Upper lobe of left lung (tissue), 6 donors: ENCODE data around the gene TARM1. TPM values are rescaled to one million over a fixed set of nuclear protein-coding genes. Genes with fewer than 3 reads are reported as not detected.

Experiments used
- ATAC-seq, 2 donors: fragments of 200-7000 bp; cut with Tn5 transposase; one replicate each; pipeline ENCODE4 v1.9.1; 2022; ENCODE audit warnings: mild to moderate bottlenecking in 2 of 2, moderate library complexity in 2 of 2; ENCODE audit not compliant: low FRiP score in 2 of 2
- DNase-seq, 2 donors: peaks; one replicate each; pipeline ENCODE4 v3.0.0-alpha.2; 2019 to 2020
- H3K27ac ChIP-seq, 4 donors: fragments of 200-600 bp; sonication (generic); one replicate each; pipeline ENCODE4 v1.5.1; 2016 to 2019
- H3K27me3 ChIP-seq, 4 donors: fragments of 200-600 bp; sonication (generic); one replicate each; pipeline ENCODE4 v1.5.1; 2017 to 2019
- H3K36me3 ChIP-seq, 4 donors: fragments of 200-600 bp; sonication (generic); one replicate each; pipeline ENCODE4 v1.5.1; 2016 to 2019
- H3K4me1 ChIP-seq, 4 donors: fragments of 200-600 bp; sonication (generic); one replicate each; pipeline ENCODE4 v1.5.1; 2018 to 2019
- H3K4me3 ChIP-seq, 4 donors: fragments of 200-600 bp; sonication (generic); one replicate each; pipeline ENCODE4 v1.5.1; 2017 to 2019; ENCODE audit warnings: mild to moderate bottlenecking in 2 of 4, moderate library complexity in 1 of 4
- H3K9me3 ChIP-seq, 4 donors: fragments of 200-600 bp; sonication (generic); one replicate each; pipeline ENCODE4 v1.5.1; 2018 to 2019
- EP300 ChIP-seq, 4 donors: sonication (generic); formaldehyde crosslinking; IDR thresholded peaks; one replicate each; pipeline ENCODE4 v1.5.1; 2017; ENCODE audit warnings: antibody characterized with exemption in 4 of 4, control low read depth in 2 of 4
- POLR2A ChIP-seq, 4 donors: fragments of 450-650 bp; IDR thresholded peaks; one replicate each; pipeline ENCODE4 v1.5.1; 2016 to 2017; ENCODE audit warnings: antibody characterized with exemption in 4 of 4, mild to moderate bottlenecking in 2 of 4
- POLR2AphosphoS5 ChIP-seq, 2 donors: sonication (generic); formaldehyde crosslinking; IDR thresholded peaks; one replicate each; pipeline ENCODE4 v1.5.1; 2017; ENCODE audit warnings: antibody characterized with exemption in 2 of 2
- WGBS, 2 donors: methylation state at CpG; one replicate each; pipeline ENCODE4 v1.1.5; 2017 to 2018; 5-methylcytosine and 5-hydroxymethylcytosine counted together
- small RNA-seq, 4 donors: library from RNA; depleted of rRNA; stranded (forward); fragments of <200 nt; gene quantifications; one replicate each; pipeline ENCODE3, GENCODE V24; 2016
- total RNA-seq, 6 donors: library from RNA; depleted of rRNA in 4 of 6; stranded (reverse); fragments of >200 nt in 4 of 6; gene quantifications; one replicate each; pipeline versions ENCODE4 v1.1.0 to v1.2.1, GENCODE V29; 2016 to 2021
- TF ChIP-seq, protein P1 (sequence below), 6 experiments: fragments of 450-650 bp in 4 of 6; fragments of 200-600 bp in 2 of 6; sonication (generic) in 2 of 6; IDR thresholded peaks; one replicate each; pipeline ENCODE4 v1.5.1; 2016 to 2019; ENCODE audit warnings: antibody characterized with exemption in 6 of 6
- donor health status: DM: no; HTN: no; CAD: no; lungs with moderate emphysema.
- donor health status: DM: no; HTN: yes; CAD: no; lungs with severe emphysema.

Gene TARM1
- total RNA-seq, 6 donors from 2014 or later: not detected

DNA sequence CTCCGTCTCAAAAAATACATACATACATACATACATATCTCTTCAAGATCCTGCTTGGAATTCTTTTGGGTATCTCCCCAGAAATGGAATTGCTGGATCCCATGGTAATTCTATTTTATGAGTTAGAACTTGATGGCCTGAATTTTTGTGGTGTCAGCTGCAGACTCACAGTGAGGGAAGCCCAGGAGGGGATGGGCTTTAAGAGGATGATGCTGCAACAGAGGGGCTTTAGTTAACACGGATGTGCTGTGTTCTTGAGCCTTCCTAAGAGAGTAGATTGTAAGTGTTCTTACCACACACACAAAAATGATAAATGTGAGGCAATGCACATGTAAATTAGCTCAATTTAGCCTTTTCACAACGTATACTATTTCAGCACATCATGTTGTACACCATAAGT lies 58.0 kb downstream of the TARM1 start:
- Histone ChIP-seq H3K4me1 (peaks cover 0 to 29% (median 14%) of the 10 kb centered on the region in 4 donors), H3K27ac (no peak overlapping the region), H3K27me3 (no peaks in the 10 kb centered on the region), H3K36me3 (no peaks in the 10 kb centered on the region), H3K9me3 (no peaks in the 10 kb centered on the region), H3K4me3 (no peak overlapping the region)
- DNase-seq (no peak), ATAC-seq (no peak)
- TF ChIP-seq EP300 (IDR thresholded peaks at IDR 0.05) (no peak), POLR2A (IDR thresholded peaks at IDR 0.05) (no peak), POLR2AphosphoS5 (IDR thresholded peaks at IDR 0.05) (no peak)
- TF ChIP-seq, protein P1, sequence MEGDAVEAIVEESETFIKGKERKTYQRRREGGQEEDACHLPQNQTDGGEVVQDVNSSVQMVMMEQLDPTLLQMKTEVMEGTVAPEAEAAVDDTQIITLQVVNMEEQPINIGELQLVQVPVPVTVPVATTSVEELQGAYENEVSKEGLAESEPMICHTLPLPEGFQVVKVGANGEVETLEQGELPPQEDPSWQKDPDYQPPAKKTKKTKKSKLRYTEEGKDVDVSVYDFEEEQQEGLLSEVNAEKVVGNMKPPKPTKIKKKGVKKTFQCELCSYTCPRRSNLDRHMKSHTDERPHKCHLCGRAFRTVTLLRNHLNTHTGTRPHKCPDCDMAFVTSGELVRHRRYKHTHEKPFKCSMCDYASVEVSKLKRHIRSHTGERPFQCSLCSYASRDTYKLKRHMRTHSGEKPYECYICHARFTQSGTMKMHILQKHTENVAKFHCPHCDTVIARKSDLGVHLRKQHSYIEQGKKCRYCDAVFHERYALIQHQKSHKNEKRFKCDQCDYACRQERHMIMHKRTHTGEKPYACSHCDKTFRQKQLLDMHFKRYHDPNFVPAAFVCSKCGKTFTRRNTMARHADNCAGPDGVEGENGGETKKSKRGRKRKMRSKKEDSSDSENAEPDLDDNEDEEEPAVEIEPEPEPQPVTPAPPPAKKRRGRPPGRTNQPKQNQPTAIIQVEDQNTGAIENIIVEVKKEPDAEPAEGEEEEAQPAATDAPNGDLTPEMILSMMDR (IDR thresholded peaks at IDR 0.05): no peak
- 46 to 48% methylated on average over 3 of the region's 3 CpGs for WGBS, 2 donors

DNA sequence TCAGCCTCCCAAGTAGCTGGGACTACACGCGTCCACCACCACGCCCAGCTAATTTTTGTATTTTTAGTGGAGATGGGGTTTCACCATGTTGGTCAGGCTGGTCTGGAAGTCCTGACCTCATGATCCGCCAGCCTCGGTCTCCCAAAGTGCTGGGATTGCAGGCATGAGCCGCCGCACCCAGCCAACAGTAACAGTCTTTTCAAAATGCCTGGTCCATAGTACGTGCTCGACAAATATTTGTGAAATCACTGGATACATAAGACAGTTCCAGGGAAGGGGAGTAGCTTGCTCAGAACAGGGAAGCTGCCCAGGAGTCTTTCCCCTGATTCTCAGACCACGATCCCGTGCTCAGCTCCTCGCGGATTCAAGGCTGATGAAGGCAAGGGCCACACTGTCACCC lies 59.2 kb downstream of the TARM1 start:
- no peak overlapping the region for H3K27ac ChIP-seq
- no peaks in the 10 kb centered on the region for H3K9me3 ChIP-seq
- H3K27me3 ChIP-seq: no peaks in the 10 kb centered on the region
- DNase-seq: no peak
- H3K4me1 ChIP-seq: peaks cover 0 to 29% (median 14%) of the 10 kb centered on the region in 4 donors
- TF ChIP-seq EP300 (IDR thresholded peaks at IDR 0.05) (no peak), POLR2A (IDR thresholded peaks at IDR 0.05) (no peak), POLR2AphosphoS5 (IDR thresholded peaks at IDR 0.05) (no peak)
- TF ChIP-seq, protein P1 (IDR thresholded peaks at IDR 0.05): no peak
- WGBS, 2 donors: 82 to 84% methylated on average over 13 of the region's 13 CpGs
- no peak overlapping the region for H3K4me3 ChIP-seq
- no peak for ATAC-seq
- H3K36me3 ChIP-seq: no peaks in the 10 kb centered on the region

GRCh38 chr19:54021363-54021762 lies 59.8 kb downstream of the TARM1 start:
- ATAC-seq: no peak
- Histone ChIP-seq H3K27me3 (no peaks in the 10 kb centered on the region), H3K36me3 (no peaks in the 10 kb centered on the region), H3K4me3 (no peak overlapping the region), H3K27ac (no peak overlapping the region), H3K4me1 (peaks cover 0 to 29% (median 14%) of the 10 kb centered on the region in 4 donors), H3K9me3 (no peaks in the 10 kb centered on the region)
- 78 to 88% methylated on average over 4 to 8 of the region's 8 CpGs for WGBS, 2 donors
- TF ChIP-seq, protein P1 (IDR thresholded peaks at IDR 0.05): no peak
- TF ChIP-seq POLR2A (IDR thresholded peaks at IDR 0.05): no peak
- TF ChIP-seq EP300 (IDR thresholded peaks at IDR 0.05): no peak
- TF ChIP-seq POLR2AphosphoS5 (IDR thresholded peaks at IDR 0.05): no peak
- no peak for DNase-seq

Small RNAs within 50 kb of the gene (small RNA-seq; reads per million reads assigned to genes)
- 0 reads per million in 4 donors for gene AC012314.20

Other genes starting within 250 kb of the TARM1 start
- 100 to 1,000 TPM in 4 of 6 donors, 10 to 100 TPM in 2; 31.4 to 312 (median 145) TPM for gene MYADM, start 213.5 kb downstream of the TARM1 start, total RNA-seq
- 1 to 10 TPM in 1 of 6 donors, under 1 TPM in 2, not detected in 3; 0.17 to 1.0 (median 0.39) TPM for gene PRKCG, start 199.2 kb downstream of the TARM1 start, total RNA-seq
- gene CACNG7, start 172.1 kb downstream of the TARM1 start, total RNA-seq: not detected
- gene CACNG8, start 118.4 kb downstream of the TARM1 start, total RNA-seq: under 1 TPM in 4 of 6 donors, not detected in 2; 0.09 to 0.44 (median 0.26) TPM
- 10 to 100 TPM in 1 of 6 donors, 1 to 10 TPM in 3, not detected in 2; 1.5 to 11.5 (median 5.6) TPM for gene CACNG6, start 89.7 kb downstream of the TARM1 start, total RNA-seq
- gene VSTM1, start 17.5 kb downstream of the TARM1 start, total RNA-seq: 1 to 10 TPM in 3 of 6 donors, not detected in 3; 1.2 to 3.0 (median 1.7) TPM
- 100 to 1,000 TPM in 1 of 6 donors, 10 to 100 TPM in 5; 18.5 to 119 (median 49.5) TPM for gene OSCAR, start 19.4 kb upstream of the TARM1 start, total RNA-seq
- 100 to 1,000 TPM in 2 of 6 donors, 10 to 100 TPM in 4; 11.5 to 127 (median 49.5) TPM for gene NDUFA3, start 21.5 kb upstream of the TARM1 start, total RNA-seq
- 10 to 100 TPM; 10.5 to 51.3 (median 26.2) TPM for gene TFPT, start 34.3 kb upstream of the TARM1 start, total RNA-seq
- gene PRPF31, start 34.4 kb upstream of the TARM1 start, total RNA-seq: 10 to 100 TPM; 43.9 to 73.3 (median 47.4) TPM
- 10 to 100 TPM; 18.8 to 65.0 (median 36.6) TPM for gene CNOT3, start 56.4 kb upstream of the TARM1 start, total RNA-seq
- gene LENG1, start 78.4 kb upstream of the TARM1 start, total RNA-seq: 10 to 100 TPM in 3 of 6 donors, 1 to 10 TPM in 3; 8.5 to 16.8 (median 9.4) TPM
- 100 to 1,000 TPM in 1 of 6 donors, 10 to 100 TPM in 5; 35.7 to 116 (median 48.5) TPM for gene TMC4, start 91.8 kb upstream of the TARM1 start, total RNA-seq
- gene MBOAT7, start 108.2 kb upstream of the TARM1 start, total RNA-seq: 100 to 1,000 TPM in 1 of 6 donors, 10 to 100 TPM in 5; 43.7 to 121 (median 75.4) TPM
- 10 to 100 TPM; 43.2 to 78.4 (median 49.7) TPM for gene TSEN34, start 109.9 kb upstream of the TARM1 start, total RNA-seq
- gene RPS9, start 119.5 kb upstream of the TARM1 start, total RNA-seq: 1,000 to 10,000 TPM in 5 of 6 donors, 100 to 1,000 TPM in 1; 985 to 1,704 (median 1,208) TPM
- 100 to 1,000 TPM in 1 of 6 donors, 10 to 100 TPM in 5; 43.4 to 106 (median 70.7) TPM for gene LILRB3, start 141.6 kb upstream of the TARM1 start, total RNA-seq
- gene LILRA6, start 161.4 kb upstream of the TARM1 start, total RNA-seq: 10 to 100 TPM in 3 of 6 donors, 1 to 10 TPM in 3; 4.0 to 38.3 (median 15.2) TPM
- 10 to 100 TPM in 2 of 6 donors, 1 to 10 TPM in 4; 5.1 to 54.5 (median 10.0) TPM for gene LILRB5, start 175.9 kb upstream of the TARM1 start, total RNA-seq
- gene LILRB2, start 199.7 kb upstream of the TARM1 start, total RNA-seq: 10 to 100 TPM; 11.2 to 37.0 (median 22.7) TPM
- gene LILRA5, start 231.8 kb upstream of the TARM1 start, total RNA-seq: 10 to 100 TPM in 3 of 6 donors, 1 to 10 TPM in 3; 3.1 to 34.9 (median 20.3) TPM